Stimulated activated CD8-positive, alpha-beta memory T cell treated with anti-CD3 and anti-CD28 coated beads, Interleukin-4, amount 100 ng/mL, for 48 hours (primary cell): ENCODE measurements around the gene DSE.

Experiments
- DNase-seq: peaks from one replicate; pipeline ENCODE4 v3.0.0-alpha.2; 2020

The DSE gene

DNA sequence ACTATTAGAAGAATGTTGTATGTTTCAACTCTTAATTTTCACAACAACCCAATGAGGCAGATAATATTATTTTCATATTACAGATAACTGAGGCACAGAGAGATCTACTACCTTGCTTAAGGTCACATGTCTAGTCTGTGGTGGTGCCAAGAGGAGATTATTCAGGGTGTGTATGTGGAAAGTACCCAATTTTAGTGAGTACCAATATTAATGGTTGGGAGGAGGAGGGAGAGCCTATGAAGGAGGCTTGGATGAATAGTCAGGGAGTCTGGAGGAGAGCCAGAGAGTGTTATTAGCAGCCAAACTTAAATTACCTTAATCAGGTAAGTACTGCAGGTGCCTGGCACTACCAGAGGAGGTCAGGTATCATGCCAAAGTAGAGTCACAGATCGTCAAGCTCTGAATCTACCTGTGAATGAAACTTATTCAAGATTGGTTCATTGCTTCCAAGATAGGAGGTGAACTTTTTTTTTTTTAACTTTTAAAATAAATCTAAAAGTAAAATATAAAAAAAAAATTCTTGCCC lies 79.5 kb downstream of the DSE start:
- DNase-seq, result no peak

DNA sequence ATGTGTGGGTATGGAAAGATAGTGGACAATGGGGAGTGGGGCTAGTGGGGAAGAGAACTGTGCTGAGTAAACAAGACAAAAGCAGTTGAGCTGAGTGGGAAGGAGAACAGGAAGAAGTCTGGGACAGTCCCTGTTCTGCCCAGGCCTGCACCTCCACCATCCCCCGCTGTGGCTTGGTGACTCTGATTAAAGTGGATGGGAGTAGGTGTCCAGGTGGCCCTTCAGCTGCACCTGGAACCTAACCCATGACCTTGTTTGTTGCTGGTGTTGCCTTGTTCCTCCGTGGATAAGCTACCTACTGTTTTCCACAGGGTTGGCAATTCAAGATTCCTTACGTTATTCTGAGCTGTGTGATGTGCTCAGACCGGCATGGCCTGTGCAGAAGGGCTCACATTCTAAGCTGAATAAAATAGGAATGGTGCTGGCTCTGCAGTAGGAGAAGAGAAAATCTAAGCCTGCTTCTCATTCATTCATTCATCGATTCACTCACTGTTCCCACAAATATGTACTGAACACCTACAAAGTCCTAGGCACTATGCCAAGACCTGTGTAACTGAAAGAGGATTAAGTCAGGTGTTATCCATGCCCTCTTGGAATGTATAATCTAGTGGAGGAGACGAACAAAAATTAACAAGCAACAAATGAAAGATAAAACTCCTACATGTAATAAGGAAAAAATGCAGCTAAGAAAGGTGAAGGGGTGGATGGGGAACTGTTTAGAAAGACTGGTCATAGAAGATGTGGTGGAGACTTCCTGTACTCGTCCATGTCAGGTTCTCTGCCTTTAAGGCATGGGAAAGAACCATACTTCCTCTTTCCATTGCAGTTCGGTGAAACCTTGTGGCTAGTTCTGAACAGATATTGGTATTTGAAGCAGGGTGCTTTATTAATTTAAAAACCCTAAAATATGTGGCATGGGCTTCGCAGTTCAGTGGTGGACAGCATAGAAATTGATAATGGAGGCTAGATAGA lies 80.3 kb downstream of the DSE start:
- DNase-seq, result no peak

DNA sequence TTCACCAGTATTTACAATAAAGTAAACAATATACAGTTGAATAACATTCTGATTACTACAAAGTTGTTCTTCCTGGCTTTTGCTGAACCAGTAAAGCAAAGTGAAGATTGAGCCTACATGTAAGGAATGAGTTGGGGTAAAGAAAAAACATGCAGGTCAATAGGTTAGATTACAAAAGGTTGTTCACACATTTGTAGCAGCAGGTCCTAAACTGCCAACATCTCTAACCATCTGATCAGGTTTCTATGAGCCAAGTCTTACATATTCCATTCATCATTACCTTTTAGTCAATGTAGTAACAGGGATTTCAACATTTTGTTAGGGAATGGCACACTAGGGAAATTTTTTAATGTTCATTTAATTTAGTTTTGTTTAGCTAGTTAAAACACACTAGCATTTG lies 81.2 kb downstream of the DSE start:
- DNase-seq, result no peak

- no peak for DNase-seq
These were observed 81.8 kb downstream of the DSE start for GRCh38 chr6:116452531-116452930.

DNA sequence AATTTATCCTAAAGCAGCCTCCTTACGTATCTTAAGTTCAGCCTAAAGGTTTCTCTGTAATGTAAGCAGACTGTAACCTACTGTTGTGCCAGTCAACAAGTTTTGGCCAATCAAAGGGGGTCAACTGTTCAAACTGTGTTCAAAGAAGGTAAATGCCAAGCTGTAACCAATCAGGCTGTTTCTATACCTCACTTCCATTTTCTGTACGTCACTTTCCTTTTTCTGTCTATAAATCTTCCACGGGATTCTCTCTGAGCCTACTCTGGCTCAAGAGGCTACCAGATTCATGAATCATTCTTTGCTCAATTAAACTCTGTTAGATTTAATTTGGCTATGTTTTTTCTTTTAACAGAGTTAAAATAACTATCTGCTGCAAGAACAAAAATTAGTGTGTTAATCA lies 85.4 kb downstream of the DSE start:
- DNase-seq, result no peak

DNA sequence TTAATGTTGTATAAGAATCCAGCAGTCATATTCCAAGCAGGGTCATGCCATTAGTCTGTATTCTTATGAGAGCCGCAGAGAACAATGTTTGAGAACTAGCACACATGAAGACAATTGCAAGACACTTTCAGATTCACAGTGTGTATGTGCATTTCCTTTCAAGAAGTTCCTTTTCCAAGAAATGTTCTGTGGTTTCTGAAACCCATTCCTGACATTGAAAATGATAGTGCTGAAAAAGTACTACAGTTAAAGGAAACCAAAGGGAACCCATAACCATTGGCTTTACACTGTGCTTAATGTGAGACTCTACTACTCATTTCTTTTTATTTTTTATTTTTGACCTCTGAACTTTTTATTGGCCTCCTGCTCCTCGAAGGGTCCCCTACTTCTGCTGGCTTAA lies 86.2 kb downstream of the DSE start:
- no peak for DNase-seq

GRCh38 chr6:116458264-116458663 lies 87.5 kb downstream of the DSE start:
- DNase-seq, result no peak

DNA sequence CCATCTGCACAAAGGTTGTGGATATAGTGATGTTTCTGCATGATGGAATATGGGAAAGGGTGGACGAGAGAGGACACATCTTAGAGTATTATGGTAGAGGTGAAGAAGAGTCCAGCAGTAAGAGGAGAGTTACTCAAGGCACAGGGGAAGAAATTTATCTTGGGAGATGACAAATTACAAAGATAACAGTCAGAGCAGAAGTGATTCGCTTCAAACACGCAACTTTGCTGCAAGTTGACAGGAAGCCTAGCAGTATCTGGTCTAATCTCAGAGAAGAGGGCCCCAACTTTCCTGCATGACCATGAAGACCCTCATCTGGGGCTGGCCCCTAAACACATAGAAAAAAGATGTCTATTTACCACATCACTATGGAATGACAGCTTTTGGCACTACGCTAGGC lies 89.2 kb downstream of the DSE start:
- DNase-seq, result no peak

- no peak for DNase-seq
These were observed 90.7 kb downstream of the DSE start, which contains the start of gene CALHM6 for GRCh38 chr6:116461331-116461931. Gene CALHM6, plus strand, starts transcription at chr6:116461375. Its CDS starts 555 bp downstream, at chr6:116461930.

GRCh38 chr6:116461932-116462885 lies 91.5 kb downstream of the DSE start:
- peak; percentile 49 for DNase-seq

DNA sequence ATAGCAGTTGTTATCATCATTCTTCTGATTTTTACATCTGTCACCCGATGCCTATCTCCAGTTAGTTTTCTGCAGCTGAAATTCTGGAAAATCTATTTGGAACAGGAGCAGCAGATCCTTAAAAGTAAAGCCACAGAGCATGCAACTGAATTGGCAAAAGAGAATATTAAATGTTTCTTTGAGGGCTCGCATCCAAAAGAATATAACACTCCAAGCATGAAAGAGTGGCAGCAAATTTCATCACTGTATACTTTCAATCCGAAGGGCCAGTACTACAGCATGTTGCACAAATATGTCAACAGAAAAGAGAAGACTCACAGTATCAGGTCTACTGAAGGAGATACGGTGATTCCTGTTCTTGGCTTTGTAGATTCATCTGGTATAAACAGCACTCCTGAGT lies 92.6 kb downstream of the DSE start:
- no peak for DNase-seq

- no peak for DNase-seq
These were observed 94.5 kb downstream of the DSE start for GRCh38 chr6:116465246-116465645.

DNA sequence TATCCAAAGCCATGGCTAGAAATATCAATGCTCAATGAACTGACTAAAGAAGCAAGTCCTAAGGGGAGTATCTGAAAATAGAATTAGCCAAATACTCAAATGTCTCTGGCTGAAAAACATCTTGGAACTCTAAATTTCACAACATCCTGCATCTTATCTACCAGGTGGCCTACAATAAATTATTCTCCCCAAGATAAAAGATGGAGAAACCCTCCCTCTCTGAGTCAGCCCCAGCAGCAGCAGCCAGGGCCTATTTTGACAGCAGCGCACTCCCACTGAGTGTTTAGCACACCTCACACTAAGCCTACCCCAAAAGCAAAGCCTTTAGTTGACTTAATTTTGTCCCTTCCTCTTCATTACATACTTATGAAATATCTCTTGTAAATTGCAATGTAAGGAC lies 96.3 kb downstream of the DSE start:
- DNase-seq, result no peak

DNA sequence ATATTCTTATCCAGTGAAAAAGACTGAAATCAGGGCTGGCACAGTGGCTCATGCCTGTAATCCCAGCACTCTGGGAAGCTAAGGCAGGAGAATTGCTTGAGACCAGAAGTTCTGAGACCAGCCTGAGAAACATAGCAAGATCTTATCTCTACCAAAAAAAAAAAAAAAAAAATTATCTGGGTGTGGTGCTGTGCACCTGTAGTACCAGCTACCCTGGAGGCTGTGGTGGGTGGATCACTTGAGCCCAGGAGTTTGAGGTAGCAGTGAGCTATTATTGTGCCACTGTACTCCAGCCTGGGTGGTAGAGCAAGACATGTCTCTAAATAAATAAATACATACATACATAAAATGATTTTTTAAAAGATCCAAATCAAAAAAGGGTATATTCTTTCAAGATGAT lies 96.8 kb downstream of the DSE start:
- no peak for DNase-seq

GRCh38 chr6:116468293-116468692 lies 97.5 kb downstream of the DSE start:
- no peak for DNase-seq

DNA sequence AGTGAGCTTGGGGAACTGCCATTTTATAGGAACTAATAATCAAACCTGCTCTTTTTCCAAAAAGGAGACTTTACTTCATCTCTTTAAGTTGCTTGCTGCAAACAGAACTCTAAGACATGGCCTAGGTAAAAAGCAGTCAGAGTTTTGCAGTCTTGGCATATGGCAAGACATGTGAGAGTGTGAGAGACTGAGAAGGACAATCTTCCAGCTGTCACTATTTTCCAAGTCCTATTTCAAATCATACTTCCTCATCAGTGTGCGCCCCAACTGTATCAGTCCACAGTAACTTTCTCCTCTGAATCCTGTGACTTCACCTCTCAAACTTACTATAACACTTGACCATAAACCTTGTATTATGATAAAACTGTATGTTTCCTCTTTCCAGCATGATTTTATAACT lies 100.8 kb downstream of the DSE start:
- DNase-seq, result no peak

GRCh38 chr6:116472706-116473105 lies 102.0 kb downstream of the DSE start:
- no peak for DNase-seq

GRCh38 chr6:116475141-116475540 lies 104.4 kb downstream of the DSE start:
- DNase-seq, result no peak

DNA sequence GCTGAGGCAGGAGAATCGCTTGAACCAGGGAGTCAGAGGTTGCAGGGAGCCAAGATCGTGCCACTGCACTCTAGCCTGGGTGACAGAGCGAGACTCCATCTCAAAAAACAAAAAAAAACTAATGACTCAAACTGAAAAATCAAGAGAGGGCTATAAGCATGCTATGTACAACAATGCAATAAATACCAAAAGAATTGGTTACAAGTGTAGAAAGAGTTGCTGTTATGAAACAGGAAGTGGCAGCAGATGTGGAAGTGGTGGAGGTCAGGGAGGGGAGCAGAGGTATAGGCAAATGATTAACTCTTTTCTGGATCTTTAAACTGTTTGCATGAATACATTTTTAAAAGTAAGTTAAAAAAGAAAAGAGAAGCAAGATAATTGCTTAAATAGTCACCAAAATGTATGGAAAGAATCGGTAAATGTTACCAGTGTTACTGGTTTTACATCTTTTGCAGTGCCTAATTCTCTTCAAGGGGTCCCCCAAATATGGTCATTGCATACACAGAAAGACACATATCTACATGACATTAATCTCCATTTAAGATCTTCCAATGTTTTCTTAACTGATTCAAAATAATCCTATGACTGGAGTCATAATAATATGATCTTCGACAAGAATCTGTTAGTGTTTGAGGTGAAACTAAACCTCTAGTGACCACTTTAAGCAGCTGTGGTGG lies 105.4 kb downstream of the DSE start:
- DNase-seq, result no peak

- DNase-seq, result no peak
These were observed 112.0 kb downstream of the DSE start for GRCh38 chr6:116482780-116483179.

DNA sequence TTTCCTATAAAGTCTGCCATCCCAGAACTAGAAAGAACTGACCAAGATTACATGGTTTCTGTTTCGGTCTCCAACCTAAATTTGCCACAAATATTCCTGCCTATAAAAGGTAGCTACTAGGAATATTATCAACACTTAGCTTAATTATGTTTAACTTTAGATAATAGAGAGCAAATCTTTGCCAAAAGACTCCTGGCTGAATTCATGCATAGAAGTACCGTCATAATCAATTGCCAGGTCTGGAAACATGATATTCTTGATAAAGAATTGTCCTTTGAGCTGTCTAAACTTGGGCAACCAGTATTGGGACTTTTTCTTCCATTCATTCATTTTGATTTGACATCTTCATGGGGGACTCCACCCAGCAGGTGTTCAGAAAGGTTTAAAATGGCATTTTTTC lies 112.9 kb downstream of the DSE start:
- no peak for DNase-seq

DNA sequence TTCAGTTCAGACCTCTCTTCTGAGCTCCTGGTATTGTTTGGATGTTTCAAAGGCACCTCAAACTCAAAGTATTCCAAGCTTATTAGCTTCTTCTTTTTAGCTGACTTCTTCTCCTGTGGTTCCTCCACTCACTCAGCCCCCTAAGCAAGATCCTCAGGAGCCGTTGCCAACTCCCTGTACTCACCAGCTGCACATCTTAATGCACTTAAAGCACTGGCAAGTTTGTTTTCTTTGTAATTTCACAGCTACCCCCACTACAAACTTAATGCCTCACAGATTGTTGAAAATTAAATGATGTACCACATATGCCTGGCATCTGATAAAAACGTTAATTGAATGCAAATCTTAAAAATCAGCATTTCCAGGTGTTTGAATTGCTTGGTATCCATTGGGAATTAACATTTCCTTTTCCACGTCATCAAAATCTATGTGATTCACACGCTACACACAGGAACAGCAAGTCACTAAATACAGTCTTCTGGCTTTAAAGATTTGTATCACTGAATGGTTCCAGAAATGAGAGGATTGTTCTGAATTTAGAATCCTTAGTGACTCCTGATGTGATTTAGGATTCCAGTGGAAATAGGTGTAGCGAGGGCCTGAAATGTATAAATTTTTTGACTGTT lies 114.9 kb downstream of the DSE start:
- no peak for DNase-seq
